ENCODE data around the gene TRMU. TPM values are rescaled to one million over a fixed set of nuclear protein-coding genes. Genes with fewer than 3 reads are reported as not detected.

The TRMU gene
- total RNA-seq, 2 donors from 2014 or later = 30.9 to 44.5 TPM

DNA sequence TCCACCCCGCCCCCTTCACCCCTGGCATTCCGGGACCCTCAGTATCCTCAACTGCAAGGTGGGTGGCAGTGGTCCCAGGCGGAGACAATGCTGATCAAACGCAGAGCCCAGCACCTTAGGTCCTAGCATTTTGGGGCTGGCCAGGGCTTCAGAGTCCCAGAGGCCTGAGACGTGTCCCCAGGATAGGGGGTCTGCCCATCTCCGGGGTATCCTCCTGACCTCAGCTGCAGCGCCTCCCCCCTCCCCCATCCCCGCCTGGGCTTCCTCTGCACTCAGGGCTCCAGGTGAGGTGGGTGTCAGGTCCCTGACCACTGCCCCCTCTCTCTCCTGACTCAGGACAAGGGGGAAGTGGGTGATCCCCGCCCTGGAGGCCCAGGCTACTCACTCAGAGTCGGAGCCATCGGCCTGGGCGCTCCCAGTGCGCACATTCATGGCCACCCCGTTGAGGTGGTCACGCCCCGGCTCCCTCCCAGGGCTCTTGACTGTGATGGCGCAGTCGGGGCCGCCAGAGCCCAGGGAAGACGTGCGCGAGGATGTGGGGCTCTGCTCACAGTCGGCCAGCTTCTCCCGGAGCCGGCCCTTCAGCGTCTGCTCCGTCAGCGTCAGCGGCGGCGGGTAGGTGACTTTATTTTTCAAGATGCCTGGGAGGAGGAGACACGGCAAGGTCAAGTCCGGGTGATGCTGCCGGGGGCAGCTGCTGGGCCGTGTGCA is 28.3 kb downstream of the TRMU start:
- intact Hi-C loops (cut with DNase I, micrococcal nuclease) = loop anchor here in 1 of 2 donors (10.0 kb wide), 1 partner anchor 181 kb away; no protein-coding TSS in a partner anchor
- ATAC-seq = no peak
- DNase-seq = no peak

DNA sequence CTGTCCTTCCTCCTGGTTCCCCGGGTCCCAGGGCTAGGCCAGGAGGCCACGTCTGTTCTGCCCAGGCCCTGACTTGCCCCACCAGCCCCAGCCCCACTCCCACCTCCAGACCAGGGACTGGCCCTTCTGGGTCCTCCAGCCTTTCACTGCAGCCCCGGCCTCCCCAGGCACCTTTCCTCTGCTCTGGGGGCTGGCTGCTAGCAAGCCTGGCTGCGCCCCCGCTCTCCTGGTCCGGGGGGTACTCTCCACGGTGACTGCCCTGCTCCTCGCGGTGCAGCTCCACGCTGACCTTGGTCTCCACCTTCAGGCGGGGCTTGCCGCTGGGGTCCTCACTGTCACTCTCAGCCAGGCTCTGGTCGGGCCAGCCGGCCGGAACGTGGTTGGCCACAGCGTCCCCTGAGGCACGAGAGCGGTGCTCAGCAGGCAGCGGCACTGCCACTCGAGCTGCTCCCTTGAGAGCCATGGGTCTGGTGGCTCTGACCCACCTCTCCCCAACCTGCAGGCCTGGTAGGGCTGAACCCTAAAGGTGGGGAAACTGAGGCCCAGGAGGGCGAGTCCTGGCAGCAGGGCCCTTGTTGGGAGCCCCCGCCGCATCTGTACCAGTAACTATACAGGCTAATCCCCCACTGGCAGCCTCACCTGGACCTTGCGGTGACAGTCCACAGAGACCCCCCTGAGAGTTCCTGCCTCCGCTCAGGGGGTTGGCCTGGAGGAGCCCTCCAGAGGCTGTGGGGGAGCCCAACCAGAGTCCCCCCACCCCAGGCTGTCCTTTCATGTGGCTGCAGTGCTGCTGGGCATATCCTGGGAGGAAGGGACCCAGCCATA is 29.0 kb downstream of the TRMU start:
- intact Hi-C loops (cut with DNase I, micrococcal nuclease) = loop anchor here (5.0 to 10.0 kb wide), 2 partner anchors 178 to 180 kb away; no protein-coding TSS in a partner anchor
- no peak for ATAC-seq

DNA sequence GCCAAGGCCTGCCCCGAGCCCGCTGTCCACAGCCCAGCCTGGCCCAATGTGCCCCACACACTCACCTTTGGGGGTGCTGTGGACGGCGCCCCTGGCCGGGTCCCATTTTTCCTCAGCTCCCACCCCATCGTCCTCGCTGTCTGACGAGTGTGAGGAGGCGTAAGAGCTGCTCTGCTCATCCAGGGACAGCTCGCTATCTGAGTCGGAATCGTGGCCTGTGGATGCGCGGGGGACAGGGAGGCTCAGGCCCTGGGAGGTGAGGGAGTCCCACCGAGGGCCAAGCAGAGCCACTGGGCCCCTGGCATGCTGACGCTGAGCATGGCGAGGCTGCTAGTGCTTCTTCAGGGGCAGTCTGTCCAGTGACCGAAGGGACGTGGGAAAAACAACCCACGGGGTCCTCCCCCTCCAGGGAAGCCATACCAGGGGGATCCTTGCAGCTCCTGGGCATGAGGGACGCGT is 29.7 kb downstream of the TRMU start:
- ATAC-seq = no peak
- intact Hi-C loops (cut with DNase I, micrococcal nuclease) = loop anchor here (5.0 to 10.0 kb wide), 2 partner anchors 177 to 180 kb away; no protein-coding TSS in a partner anchor

More for the DNA sequence above, 29.0 kb downstream of the TRMU start:
- DNase-seq = no peak

DNA sequence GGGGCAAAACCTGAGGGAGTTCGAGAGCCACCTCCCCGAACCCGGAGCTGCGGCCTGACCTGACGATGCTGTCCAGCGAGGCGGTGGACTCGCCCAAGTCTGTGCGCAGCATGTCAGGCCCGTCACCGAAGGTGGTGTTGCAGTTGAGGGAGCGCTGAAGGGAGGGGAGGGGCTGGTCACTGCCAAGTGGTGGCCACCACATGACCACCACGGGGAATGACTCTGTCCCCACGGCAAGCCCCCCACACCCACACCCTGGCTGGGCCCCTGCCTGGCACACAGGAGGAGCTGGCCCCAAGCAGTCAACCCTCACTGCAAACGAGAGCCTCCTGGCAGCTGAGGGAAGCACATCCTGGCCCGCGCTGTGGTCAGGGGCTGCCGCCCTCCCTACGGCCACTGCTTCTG is 30.8 kb downstream of the TRMU start:
- no peak for DNase-seq
- no peak for ATAC-seq
- intact Hi-C loops (cut with DNase I, micrococcal nuclease) = loop anchor here (5.0 to 10.0 kb wide), 2 partner anchors 176 to 178 kb away; no protein-coding TSS in a partner anchor

More for the DNA sequence above, 29.7 kb downstream of the TRMU start:
- no peak for DNase-seq

DNA sequence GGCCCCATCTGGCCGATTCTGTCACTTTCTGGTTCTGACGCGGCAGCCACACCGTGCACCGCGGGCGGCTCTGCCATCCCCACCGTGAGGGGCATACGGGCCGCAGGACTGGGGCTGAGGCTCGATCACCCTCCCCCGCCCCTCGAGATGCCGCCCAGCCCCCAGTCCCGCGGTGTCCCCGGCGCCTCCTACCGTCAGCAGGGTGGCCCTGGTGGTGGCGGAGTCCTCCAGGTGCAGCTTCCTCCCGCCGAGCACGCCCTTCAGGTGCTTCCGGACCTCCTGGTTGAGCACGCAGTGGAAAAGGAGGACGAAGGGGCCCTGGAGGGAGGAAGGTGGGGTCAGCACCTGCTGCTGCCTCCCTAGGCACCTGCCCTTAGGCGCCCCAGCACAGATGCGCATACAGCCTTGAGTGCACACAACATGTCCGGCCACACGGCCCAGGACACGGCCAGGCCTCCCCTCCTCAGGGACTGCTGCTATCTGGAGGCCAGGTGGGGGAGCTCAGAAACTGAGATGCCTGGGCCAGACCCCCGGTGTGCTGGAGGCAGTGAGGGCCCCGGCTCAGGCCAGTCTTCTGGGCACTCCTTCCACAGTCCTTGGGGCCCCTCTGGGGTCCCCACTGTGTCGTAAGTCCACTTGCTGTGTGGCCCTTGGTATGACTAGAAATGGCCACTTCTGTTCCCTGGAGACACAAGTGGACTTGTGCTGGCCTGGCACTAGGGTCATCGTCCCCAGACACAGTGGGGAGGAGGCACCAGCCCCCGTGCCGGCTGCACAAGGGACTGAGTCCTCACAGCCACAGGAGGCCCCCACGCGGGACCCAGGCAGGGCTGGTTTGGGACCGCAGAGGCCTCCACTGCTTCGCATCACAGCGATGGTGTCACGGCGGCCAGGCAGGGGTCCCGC is 31.5 kb downstream of the TRMU start:
- no peak for DNase-seq
- intact Hi-C loops (cut with DNase I, micrococcal nuclease) = loop anchor here (5.0 to 10.0 kb wide), 2 partner anchors 175 to 178 kb away; no protein-coding TSS in a partner anchor
- no peak for ATAC-seq

DNA sequence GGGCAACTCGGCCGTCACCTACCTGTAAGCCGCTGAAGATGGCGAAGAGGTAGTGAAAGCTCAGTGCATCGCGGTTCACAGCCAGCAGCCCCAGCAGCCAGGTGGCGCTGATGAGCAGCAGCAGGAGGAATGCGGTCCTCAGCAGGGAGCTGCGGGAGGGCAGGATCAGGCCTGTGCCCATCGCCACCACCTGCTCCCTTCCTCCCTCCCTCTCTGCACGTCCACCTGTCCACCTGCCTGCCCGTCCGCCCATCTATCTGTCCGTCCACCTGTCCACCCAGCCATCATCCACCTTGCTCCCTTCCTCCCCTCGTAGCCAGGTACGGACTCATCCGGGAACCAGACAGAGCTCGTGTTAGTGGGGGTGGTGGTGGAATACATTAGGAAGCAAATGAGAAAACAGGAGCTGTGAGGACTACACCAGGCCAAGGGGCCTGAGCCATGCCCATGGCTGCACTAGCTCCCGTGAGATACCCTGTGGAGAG is 32.2 kb downstream of the TRMU start:
- intact Hi-C loops (cut with DNase I, micrococcal nuclease) = loop anchor here (5.0 to 10.0 kb wide), 2 partner anchors 175 to 177 kb away; no protein-coding TSS in a partner anchor
- peak; percentile 57 to 89 for DNase-seq

DNA sequence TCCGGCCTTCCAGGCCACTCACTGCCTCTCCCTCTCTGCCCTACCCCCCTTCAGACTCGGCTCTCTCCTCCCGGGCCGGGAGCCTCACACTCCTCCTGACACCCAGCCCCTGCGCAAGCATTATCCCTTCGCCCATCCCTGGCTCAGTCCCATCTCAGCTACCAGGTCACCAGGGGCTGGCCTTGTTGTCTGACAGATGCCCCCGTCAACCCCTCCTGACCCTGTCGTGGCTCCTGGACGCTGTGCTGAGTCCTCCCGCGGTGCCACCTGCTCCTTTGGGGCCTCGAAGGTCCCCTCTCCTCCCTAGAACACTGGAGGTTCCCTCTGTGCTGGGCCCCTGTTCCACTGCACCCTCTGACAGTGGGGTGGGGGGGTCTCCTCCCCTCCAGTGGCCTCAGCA is 32.9 kb downstream of the TRMU start:
- no peak for ATAC-seq
- intact Hi-C loops (cut with DNase I, micrococcal nuclease) = loop anchor here (5.0 to 10.0 kb wide), 2 partner anchors 174 to 176 kb away; no protein-coding TSS in a partner anchor
- DNase-seq = no peak

More for the DNA sequence above, 32.2 kb downstream of the TRMU start:
- peak; percentile 72 for ATAC-seq

DNA sequence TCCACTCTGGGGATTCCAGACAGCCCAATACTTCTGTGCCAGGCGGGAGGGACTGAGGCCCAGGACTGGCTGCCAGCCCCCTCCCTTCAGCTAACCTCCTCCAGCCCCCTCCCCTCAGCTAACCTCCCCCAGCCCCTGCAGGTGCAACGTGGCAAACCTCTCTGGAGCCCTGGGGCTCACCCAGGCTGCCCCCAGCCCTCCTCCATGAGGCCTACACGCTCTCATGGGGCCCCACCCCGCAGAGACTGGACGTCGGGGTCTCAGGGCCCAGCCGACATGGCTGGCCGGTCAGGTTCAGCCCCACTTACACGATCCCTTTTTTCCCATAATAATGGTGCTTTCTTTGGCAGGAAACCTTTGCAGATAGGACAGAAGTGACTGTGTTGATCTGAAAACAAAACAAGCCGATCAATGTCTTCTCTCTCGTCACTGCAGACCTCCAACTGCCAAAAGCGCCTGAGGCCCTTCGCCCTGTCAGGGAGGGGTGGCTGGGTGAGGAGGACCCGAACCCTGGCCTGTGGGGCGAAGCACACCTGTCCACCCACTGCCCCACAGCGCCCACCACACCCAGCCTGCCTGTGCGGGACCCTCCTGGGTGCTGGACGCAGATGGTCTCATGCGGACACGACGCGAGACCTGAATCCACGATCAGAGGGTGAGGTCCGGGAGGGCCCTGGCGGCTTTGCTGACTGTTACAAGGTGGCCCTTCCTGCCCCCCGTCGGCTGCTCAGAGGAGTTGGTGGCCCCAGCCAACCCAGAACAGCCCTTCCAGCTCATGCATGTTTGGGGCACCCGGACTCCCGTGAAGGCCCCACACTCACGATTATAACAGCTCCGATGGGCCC is 33.6 kb downstream of the TRMU start:
- intact Hi-C loops (cut with DNase I, micrococcal nuclease) = loop anchor here (5.0 to 10.0 kb wide), 2 partner anchors 173 to 176 kb away; no protein-coding TSS in a partner anchor

DNA sequence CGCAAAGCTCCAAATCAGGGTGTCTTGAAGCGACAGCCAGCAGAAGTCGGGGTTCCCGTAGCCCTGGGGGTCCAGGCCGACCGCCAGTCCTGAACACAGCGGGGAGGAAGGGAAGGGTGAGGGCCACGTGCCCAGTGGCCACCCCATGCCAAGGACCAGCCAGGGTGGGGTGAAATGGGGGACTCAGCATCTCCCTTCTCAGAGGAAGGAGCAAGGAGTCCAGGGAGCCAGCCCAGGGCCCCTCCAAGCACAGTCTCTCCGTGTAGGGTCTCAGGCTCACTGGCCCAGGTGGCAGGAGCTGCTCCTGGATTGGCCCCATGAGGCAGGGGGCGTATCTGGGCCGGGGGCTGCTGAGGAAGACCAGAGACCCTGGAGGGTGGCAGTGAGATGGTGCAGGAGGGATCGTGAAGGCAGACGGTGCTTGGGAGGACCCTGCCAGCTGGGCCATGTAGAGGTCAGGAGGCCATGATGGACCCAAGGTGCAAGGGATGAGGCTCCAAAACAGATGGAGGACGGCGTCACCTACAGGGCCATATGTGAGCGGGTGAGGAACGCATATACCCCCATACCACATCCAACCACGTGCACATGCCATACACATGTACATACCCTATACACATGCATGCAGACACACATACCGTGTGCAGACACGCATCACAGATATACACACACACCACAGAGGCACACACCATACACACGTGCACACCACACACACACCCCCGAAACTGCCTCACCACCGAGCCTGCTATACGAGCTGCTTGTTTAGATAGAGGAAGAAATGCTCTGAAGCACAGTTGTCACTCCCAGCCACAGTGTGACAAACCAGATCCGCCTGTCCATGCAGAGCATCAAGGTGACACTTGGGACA is 34.4 kb downstream of the TRMU start:
- peak in 1 of 2 donors; percentile 46 for DNase-seq
- ATAC-seq = no peak

More for the DNA sequence above, 33.6 kb downstream of the TRMU start:
- DNase-seq (no peak), ATAC-seq (no peak)

DNA sequence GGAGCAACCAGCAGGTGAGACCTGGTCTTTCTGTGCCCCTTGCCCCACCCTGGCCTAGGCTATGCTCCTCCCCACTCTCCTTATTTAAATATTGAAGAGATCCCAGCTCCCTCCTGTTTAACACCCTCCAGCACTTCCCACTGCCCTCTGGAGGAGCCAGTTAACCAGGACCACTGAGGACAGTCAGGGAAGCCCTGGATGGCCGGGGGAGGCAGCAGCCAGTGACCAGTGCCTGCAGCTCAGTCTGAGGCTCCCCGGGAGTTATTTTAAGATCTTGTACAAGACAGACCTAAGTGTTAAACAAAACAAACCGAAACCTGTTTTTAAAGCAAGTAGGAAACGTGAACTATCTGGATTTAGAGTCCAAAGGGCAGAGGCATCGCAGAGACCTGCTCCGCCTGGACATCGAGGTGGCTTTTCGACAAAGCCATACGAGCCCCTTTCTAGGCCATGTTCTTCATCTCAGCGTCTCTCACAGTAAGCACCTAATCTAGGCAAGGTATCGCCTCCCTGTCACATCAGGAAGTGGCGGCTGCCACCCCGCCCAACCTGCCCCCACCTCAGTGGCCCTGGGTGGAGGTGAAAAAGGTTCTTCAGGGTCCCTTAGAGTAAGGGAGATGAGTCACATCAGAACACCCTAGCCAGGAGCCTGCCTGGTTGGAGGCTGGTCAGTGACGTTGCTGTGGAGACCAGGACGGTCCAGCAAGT is 35.2 kb downstream of the TRMU start:
- intact Hi-C loops (cut with DNase I, micrococcal nuclease) = no loop called here
- DNase-seq (no peak), ATAC-seq (peak; percentile 14)

More for the DNA sequence above, 34.4 kb downstream of the TRMU start:
- intact Hi-C loops (cut with DNase I, micrococcal nuclease) = loop anchor here (5.0 to 10.0 kb wide), 2 partner anchors 172 to 175 kb away; no protein-coding TSS in a partner anchor

DNA sequence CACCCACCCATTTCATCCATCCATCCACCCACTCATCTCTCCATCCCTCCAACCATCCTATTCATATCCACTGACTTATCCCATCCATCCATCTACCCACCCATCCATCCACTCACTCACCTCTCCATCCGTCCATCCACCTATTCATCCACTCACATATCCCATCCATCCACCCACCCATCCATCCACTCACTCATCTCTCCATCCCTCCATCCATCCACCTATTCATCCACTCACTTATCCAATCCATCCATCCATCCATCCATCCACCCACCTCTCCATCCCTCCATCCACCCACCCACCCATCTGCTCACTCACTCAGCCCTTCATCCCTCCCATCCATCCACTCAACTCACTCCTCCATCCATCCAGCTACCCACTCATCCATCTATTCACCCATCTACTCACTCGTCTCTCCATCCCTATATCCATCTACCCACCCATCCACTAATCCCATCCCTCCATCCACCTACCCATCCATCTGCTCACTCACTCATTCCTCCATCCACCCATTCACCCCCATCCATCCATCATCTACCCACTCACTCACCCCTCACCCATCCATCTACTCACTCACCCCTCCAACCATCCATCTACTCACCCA is 36.2 kb downstream of the TRMU start:
- ATAC-seq (no peak), DNase-seq (no peak)
- intact Hi-C loops (cut with DNase I, micrococcal nuclease) = no loop called here

DNA sequence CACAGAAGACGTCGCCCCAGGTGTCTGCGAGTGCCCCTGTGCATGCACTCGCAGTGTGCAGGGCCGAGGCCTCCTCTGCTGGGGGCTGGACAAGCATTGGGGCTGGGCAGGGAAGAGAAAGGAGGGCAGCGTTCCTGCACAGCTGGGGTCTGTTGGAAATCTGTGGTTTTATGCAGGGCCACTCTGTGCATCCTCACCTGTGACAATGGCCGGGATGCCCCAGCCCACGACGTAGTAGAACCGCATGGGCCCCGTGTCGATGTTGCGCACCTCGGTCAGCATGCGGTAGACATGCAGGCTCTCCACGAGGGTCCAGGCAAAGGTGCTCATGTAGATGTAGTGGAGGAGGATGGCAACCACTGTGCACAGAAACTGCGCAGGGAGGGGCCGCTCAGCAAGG is 37.2 kb downstream of the TRMU start:
- no peak for ATAC-seq
- no peak for DNase-seq
- intact Hi-C loops (cut with DNase I, micrococcal nuclease) = no loop called here

DNA sequence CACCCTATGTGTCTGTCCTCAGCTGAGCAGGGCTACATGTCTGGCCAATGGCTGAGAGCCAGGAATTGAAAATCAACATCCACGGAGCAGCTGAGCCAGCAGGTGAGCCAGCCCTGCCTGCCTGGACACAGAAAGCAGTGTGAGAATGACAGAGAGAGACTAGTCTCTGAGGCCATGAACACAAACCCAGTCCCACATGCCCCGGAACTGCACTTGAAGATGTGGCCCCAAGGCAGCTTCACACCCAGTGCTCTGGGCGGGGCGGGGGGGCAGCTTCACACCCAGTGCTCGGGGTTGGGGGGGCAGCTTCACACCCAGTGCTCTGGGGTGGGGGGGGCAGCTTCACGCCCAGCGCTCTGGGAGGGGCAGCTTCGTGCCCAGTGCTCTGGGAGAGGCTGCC is 37.6 kb downstream of the TRMU start:
- ATAC-seq (peak; percentile 3), DNase-seq (peak; percentile 56 to 70)
- intact Hi-C loops (cut with DNase I, micrococcal nuclease) = no loop called here

DNA sequence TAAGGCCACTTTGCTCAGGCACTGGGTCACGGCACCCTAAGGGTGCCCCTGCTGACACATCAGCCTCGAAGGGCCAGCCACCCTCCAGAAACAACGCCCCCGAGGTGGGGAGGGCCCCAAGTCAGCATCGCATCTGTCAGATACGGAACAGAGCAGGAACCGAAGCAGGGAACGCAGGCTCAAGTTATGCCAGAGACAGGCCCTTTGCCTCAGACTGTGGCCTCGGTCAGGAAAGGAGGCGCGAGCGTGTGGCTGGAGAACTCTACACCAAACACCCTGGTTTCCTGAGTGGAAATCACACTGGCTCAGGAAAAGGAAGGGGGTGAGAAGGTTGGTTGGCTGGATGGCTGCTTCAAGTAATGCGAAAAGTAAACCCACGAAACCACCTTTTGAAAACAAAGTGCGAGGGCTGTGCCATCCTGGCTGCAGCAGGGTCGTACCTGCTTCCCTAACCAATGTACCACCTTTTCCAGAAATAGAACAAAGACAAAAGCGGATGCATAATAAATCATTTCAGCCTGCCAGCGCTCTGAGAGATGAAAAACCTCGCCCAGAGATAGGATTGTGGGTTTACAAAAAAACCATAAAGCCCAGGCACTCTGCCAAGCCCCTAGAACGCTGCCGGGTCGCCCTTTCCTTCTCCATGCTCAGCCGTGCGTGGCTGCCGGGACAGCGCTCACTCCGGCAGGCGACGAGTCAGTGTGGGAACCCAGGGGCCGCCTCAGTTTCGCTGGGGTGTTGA is 38.6 kb downstream of the TRMU start:
- DNase-seq (peak; percentile 75 to 82), ATAC-seq (peak; percentile 47)

More for the DNA sequence above, 38.6 kb downstream of the TRMU start:
- intact Hi-C loops (cut with DNase I, micrococcal nuclease) = no loop called here

Data from left colon (tissue), 2 donors.